Measurements from ENCODE around the gene HSD17B1.

DNA sequence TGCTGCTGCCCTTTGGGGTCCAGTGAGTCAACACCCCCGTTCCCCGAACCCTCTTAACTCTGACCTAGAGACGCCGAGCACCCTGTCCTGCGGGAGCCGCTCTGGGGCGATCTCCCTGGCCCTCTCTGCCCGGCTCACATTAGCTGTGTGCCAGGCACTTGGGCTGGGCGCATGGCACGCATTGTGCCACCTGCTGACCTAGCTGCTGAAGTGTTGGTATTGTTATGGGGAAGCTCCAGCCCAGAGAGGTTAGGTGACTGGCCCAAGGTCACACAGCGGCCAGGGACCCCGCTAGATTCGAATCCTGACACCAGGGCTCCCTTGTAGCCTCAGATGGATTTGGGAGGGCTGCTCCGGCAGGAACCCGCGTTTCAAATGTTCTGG is 1.1 kb downstream of the HSD17B1 start:
- TF ChIP-seq CTCF (conservative IDR thresholded peaks at IDR 0.05; ENCODE audit: low read depth, low read length) = no peak
- TF ChIP-seq EZH2 (IDR thresholded peaks at IDR 0.05; ENCODE audit: borderline replicate concordance, low read depth, low read length, poor library complexity, severe bottlenecking) = no peak
